GM12878 (cell line): ENCODE measurements around the gene MGLL. TPM values are rescaled to one million over a fixed set of nuclear protein-coding genes. Genes with fewer than 3 reads are reported as not detected.

Source experiments
- ATAC-seq: fragments of 200-7000 bp; cut with Tn5 transposase; 3 replicates; pipeline ENCODE4 v1.9.1; 2020; ENCODE audit warnings: mild to moderate bottlenecking, moderate library complexity
- BruUV-seq: library from RNA; stranded (reverse); fragments of 400-500 nt; replicated peaks from 2 replicates; lab custom pipeline; 2021; lab: Mats Ljungman, UMichigan
- CTCF ChIA-PET: fragments of 300-600 bp; sonication (Branson Sonifier 250); formaldehyde crosslinking; extraction: SDS; loops from one replicate; lab custom pipeline; 2021; ENCODE audit warnings: inconsistent platforms; lab: Yijun Ruan, JAX
- POLR2A ChIA-PET: fragments of 350-600 bp; formaldehyde crosslinking; extraction: SDS; loops from one replicate; lab custom pipeline; 2021; ENCODE audit warnings: inconsistent platforms; lab: Charles Lee
- RAD21 ChIA-PET: fragments of 300-600 bp; sonication (Branson Sonifier 250); formaldehyde crosslinking; loops from one replicate; lab custom pipeline; 2023; ENCODE audit warnings: antibody characterized with exemption; ENCODE audit not compliant: unreplicated experiment; lab: Charles Lee
- SMC1A ChIA-PET: fragments of 300-600 bp; sonication (Branson Sonifier 250); formaldehyde crosslinking; loops from one replicate; lab custom pipeline; 2023; ENCODE audit not compliant: unreplicated experiment, uncharacterized antibody; lab: Charles Lee
- DNase-seq: peaks from one replicate; pipeline ENCODE4 v3.0.0-alpha.2; 2011; ENCODE audit warnings: low read depth, low spot score
- FAIRE-seq: peaks from 3 replicates; lab custom pipeline; 2011; peaks lifted over from hg19 to GRCh38; lab: Jason Lieb, UNC
- H2AFZ ChIP-seq: 2 replicates; pipeline ENCODE4 v1.6.0; 2011; ENCODE audit warnings: low read depth, low read length, control low read depth; ENCODE audit not compliant: control insufficient read depth
- H3K27ac ChIP-seq: 2 replicates; pipeline ENCODE4 v1.5.1; 2011; ENCODE audit warnings: control low read depth; ENCODE audit not compliant: control insufficient read depth, insufficient read depth
- H3K27me3 ChIP-seq, 2 experiments: replicated peaks in 1 of 2; 2 replicates each; pipeline versions ENCODE4 v1.6.0 to v1.6.1; 2011; ENCODE audit warnings: low read length in 1 of 2; ENCODE audit not compliant: control insufficient read depth in 2 of 2, insufficient read depth in 2 of 2
- H3K36me3 ChIP-seq, 2 experiments: 2 replicates each; pipeline ENCODE4 v1.5.1; 2011; ENCODE audit warnings: low read length in 1 of 2; ENCODE audit not compliant: control insufficient read depth in 2 of 2, insufficient read depth in 2 of 2
- H3K4me1 ChIP-seq: 2 replicates; pipeline ENCODE4 v1.6.1; 2011; ENCODE audit warnings: mild to moderate bottlenecking, low read length, moderate library complexity, mixed read lengths; ENCODE audit not compliant: control insufficient read depth, insufficient read depth
- H3K4me2 ChIP-seq: 2 replicates; pipeline ENCODE4 v1.6.0; 2011; ENCODE audit warnings: control low read depth; ENCODE audit not compliant: control insufficient read depth, insufficient read depth
- H3K4me3 ChIP-seq: fragments of 200-600 bp; sonication (generic); 2 replicates; pipeline ENCODE4 v1.5.1; 2016
- H3K79me2 ChIP-seq: 2 replicates; pipeline ENCODE4 v1.6.0; 2011; ENCODE audit warnings: low read length; ENCODE audit not compliant: control insufficient read depth, insufficient read depth
- H3K9ac ChIP-seq: 2 replicates; pipeline ENCODE4 v1.8.0; 2011; ENCODE audit warnings: low read length, control low read depth, mixed read lengths; ENCODE audit not compliant: control insufficient read depth, insufficient read depth
- H3K9me3 ChIP-seq: replicated peaks from 3 replicates; pipeline ENCODE4 v1.5.1; 2011; ENCODE audit warnings: mild to moderate bottlenecking, low read length; ENCODE audit not compliant: control insufficient read depth, insufficient read depth
- H4K20me1 ChIP-seq: 2 replicates; pipeline ENCODE4 v1.6.0; 2011; ENCODE audit not compliant: control insufficient read depth, insufficient read depth
- ASH2L ChIP-seq: fragments of 300-600, 200-600 bp; sonication (generic); IDR thresholded peaks from 2 replicates; pipeline ENCODE4 v1.6.1; 2017; ENCODE audit warnings: low read depth, mild to moderate bottlenecking, borderline replicate concordance
- CHD2 ChIP-seq: IDR thresholded peaks from 2 replicates; pipeline ENCODE4 v1.6.1; 2011; ENCODE audit warnings: low read depth, low read length, improper control_type of control experiment, borderline replicate concordance
- DPF2 ChIP-seq: fragments of 450-650 bp; IDR thresholded peaks from 2 replicates; pipeline ENCODE4 v1.6.1; 2017; ENCODE audit warnings: mild to moderate bottlenecking
- GATAD2B ChIP-seq: fragments of 450-650 bp; conservative IDR thresholded peaks from 2 replicates; pipeline ENCODE4 v1.6.1; 2017; ENCODE audit warnings: low read depth, mild to moderate bottlenecking, moderate library complexity
- KAT2A ChIP-seq: conservative IDR thresholded peaks from 2 replicates; pipeline ENCODE4 v1.6.1; 2011; ENCODE audit warnings: low read depth, low read length; ENCODE audit not compliant: control insufficient read depth
- MEF2A ChIP-seq: IDR thresholded peaks from 2 replicates; pipeline ENCODE4 v1.6.1; 2011; ENCODE audit warnings: low read depth, mild to moderate bottlenecking, low read length, moderate library complexity; ENCODE audit not compliant: insufficient read depth
- MTA2 ChIP-seq: fragments of 450-650 bp; IDR thresholded peaks from 2 replicates; pipeline ENCODE4 v1.6.1; 2016; ENCODE audit warnings: low read depth, mild to moderate bottlenecking, moderate library complexity
- MTA3 ChIP-seq: IDR thresholded peaks from 2 replicates; pipeline ENCODE4 v1.6.1; 2012; ENCODE audit warnings: low read length, inconsistent platforms, borderline replicate concordance
- MYC ChIP-seq: IDR thresholded peaks from 2 replicates; pipeline ENCODE4 v1.6.1; 2011; ENCODE audit warnings: mild to moderate bottlenecking, low read length, moderate library complexity, inconsistent platforms; ENCODE audit not compliant: insufficient read depth, insufficient replicate concordance, insufficient read length, severe bottlenecking
- NFIC ChIP-seq: IDR thresholded peaks from 2 replicates; pipeline ENCODE4 v1.6.1; 2012; ENCODE audit warnings: low read depth, mild to moderate bottlenecking, inconsistent platforms, low read length, moderate library complexity
- NR2C1 ChIP-seq: fragments of 450-650 bp; IDR thresholded peaks from 2 replicates; pipeline ENCODE4 v1.6.1; 2017; ENCODE audit warnings: antibody characterized with exemption, mild to moderate bottlenecking, moderate library complexity
- PAX8 ChIP-seq: fragments of 450-650 bp; IDR thresholded peaks from 2 replicates; pipeline ENCODE4 v1.6.1; 2017; ENCODE audit warnings: mild to moderate bottlenecking, moderate library complexity
- POLR2AphosphoS2 ChIP-seq: IDR thresholded peaks from 2 replicates; pipeline ENCODE4 v1.6.1; 2011; ENCODE audit warnings: low read depth, mild to moderate bottlenecking, low read length, improper control_type of control experiment, moderate library complexity
- POLR2AphosphoS5 ChIP-seq: IDR thresholded peaks from 2 replicates; pipeline ENCODE4 v1.6.1; 2011; ENCODE audit warnings: mild to moderate bottlenecking, low read length, inconsistent platforms
- SMC3 ChIP-seq: IDR thresholded peaks from 2 replicates; pipeline ENCODE4 v1.6.1; 2011; ENCODE audit warnings: low read length, improper control_type of control experiment, borderline replicate concordance
- SRF ChIP-seq, 2 experiments: IDR thresholded peaks; 2 replicates each; pipeline ENCODE4 v1.6.1; 2011; ENCODE audit warnings: low read depth in 2 of 2, low read length in 2 of 2, mild to moderate bottlenecking in 1 of 2, moderate library complexity in 1 of 2
- STAT3 ChIP-seq: IDR thresholded peaks from 2 replicates; pipeline ENCODE4 v1.6.1; 2011; ENCODE audit warnings: low read depth, low read length, improper control_type of control experiment
- SUZ12 ChIP-seq: fragments of 200-600 bp; sonication (generic); IDR thresholded peaks from one replicate; pipeline ENCODE4 v1.6.1; 2018; ENCODE audit warnings: antibody characterized with exemption, mild to moderate bottlenecking; ENCODE audit not compliant: unreplicated experiment
- ZBED1 ChIP-seq: IDR thresholded peaks from 2 replicates; pipeline ENCODE4 v1.6.1; 2016; ENCODE audit warnings: borderline replicate concordance
- whole genome bisulfite sequencing: methylation state at CpG from one replicate; pipeline ENCODE4 v1.1.6; 2016; ENCODE audit warnings: low lambda C conversion rate; ENCODE audit not compliant: insufficient replicate concordance, insufficient coverage; ENCODE audit errors: missing lambda C conversion rate; 5-methylcytosine and 5-hydroxymethylcytosine counted together
- in situ Hi-C: fragments of 300-500 bp; cut with MboI; formaldehyde crosslinking; loops from 9 replicates; pipeline ENCODE4 v1.14.3; 2018; ENCODE audit warnings: mixed read lengths
- intact Hi-C: fragments of 100-400 bp; cut with micrococcal nuclease; formaldehyde crosslinking; loops from one replicate; pipeline ENCODE4 v1.14.2; 2022; ENCODE audit not compliant: unreplicated experiment
- polyA plus RNA-seq, 11 experiments: library from polyadenylated mRNA; depleted of rRNA in 4 of 11; unstranded in 6 of 11; stranded (reverse) in 5 of 11; fragments of >200 nt; fragmentation: Nextera tagmentation in 4 of 11; fragmentation: Illumina TruSeq in 1 of 11; extraction: Ambion mirVana in 4 of 11; extraction: Trizol in 1 of 11; gene quantifications; 1 replicate in 1 of 11; 2 replicates in 10 of 11; pipeline versions ENCODE4 v1.2.1 to v1.2.3, GENCODE V29; 2011 to 2016; ENCODE audit warnings: inconsistent platforms in 2 of 11, missing spikeins in 2 of 11, low read depth in 1 of 11
- total RNA-seq, 4 experiments: library from RNA; depleted of rRNA in 3 of 4; stranded (reverse); fragments of >200 nt in 3 of 4; fragmentation: Illumina TruSeq in 1 of 4; extraction: Trizol in 1 of 4; gene quantifications; 2 replicates each; pipeline versions ENCODE4 v1.2.1 to v1.2.3, GENCODE V29; 2013 to 2021
- TF ChIP-seq, protein P1 (sequence below): IDR thresholded peaks from 2 replicates; pipeline ENCODE4 v1.6.1; 2011; ENCODE audit warnings: low read depth, mild to moderate bottlenecking, low read length, moderate library complexity, borderline replicate concordance; ENCODE audit errors: extremely low read depth
- TF ChIP-seq, protein P2 (sequence below): fragments of 450-650 bp; IDR thresholded peaks from 2 replicates; pipeline ENCODE4 v1.6.1; 2017; ENCODE audit warnings: antibody characterized with exemption, mild to moderate bottlenecking, moderate library complexity

The MGLL gene
- total and polyA plus RNA-seq, 10 of the 15 experiments (the other 5 are each of a cell fraction or from before 2014, with no cell fraction given): 44.9 to 177 (median 72.9) TPM

DNA sequence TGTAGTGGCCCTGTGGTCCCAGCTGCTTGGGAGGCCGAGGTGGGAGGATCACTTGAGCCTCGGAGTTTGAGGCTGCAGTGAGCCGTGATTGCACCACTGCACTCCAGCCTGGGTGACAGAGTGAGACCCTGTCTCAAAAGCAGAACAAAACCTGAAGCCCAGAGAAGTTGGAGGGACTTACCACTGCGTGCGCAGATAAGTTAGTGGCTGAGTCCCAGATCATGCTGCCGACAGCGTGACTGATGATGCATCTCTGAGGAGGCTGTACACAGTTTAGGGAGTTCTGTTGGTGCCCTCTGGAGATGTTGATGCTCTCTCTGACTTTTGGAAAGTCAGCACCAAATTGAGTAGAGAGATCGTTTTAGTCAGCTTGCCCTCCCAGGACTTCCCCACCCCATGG lies 165.4 kb downstream of the MGLL start (continued):
- TF ChIP-seq GATAD2B (no peak), SRF (IDR thresholded peaks at IDR 0.05; ENCODE audit: low read depth in 2 of 2, low read length in 2 of 2) (no peak), STAT3 (no peak), KAT2A (no peak), NFIC (no peak), CHD2 (no peak), MEF2A (no peak), MTA3 (no peak), POLR2AphosphoS2 (no peak)

DNA sequence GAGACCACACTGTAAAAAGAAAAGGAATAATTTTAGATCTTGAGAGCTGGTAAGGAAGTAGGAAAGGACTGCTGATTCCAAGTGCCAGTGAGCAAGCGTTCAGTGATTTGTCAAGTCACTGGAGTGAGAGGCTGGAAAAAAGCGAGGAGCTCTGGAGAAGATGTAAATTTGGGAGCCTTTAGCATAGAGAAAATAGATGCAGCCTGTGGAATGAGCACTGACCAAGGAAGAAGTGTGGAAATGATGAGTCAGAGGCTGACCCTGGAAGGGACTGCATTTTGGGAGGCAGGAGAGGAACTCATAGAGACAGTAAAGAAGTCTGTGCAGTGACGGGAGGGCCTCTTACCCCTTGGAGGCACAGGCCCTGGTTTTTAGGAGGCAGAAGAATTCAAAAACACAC lies 166.7 kb downstream of the MGLL start:
- DNase-seq (no peak), ATAC-seq (no peak), FAIRE-seq (no peak)
- SMC1A ChIA-PET: interaction anchor here (1.2 kb wide), 1 partner anchor 304 kb away, joined by 3 read pairs; no protein-coding TSS in a partner anchor
- 63% methylated on average over 3 of the region's 3 CpGs for WGBS
- CTCF ChIA-PET: interaction anchor here (0.7 to 1.2 kb wide), 5 partner anchors 81 to 318 kb away, joined by 3 to 5 read pairs (median 4); no protein-coding TSS in a partner anchor
- Histone ChIP-seq H3K79me2 (no peaks in the 10 kb centered on the region), H3K4me2 (no peak overlapping the region), H3K27ac (no peak overlapping the region), H4K20me1 (no peaks in the 10 kb centered on the region), H2AFZ (no peak overlapping the region), H3K4me1 (peaks cover 6% of the 10 kb centered on the region; the same call in 1 of the 2 replicates), H3K36me3 (no peaks in the 10 kb centered on the region), H3K9me3 (no peaks in the 10 kb centered on the region), H3K4me3 (no peak overlapping the region), H3K9ac (no peak overlapping the region), H3K27me3 (no peaks in the 10 kb centered on the region)
- POLR2A ChIA-PET: no interaction called here
- no TSS peak for BruUV-seq
- in situ Hi-C loops: no loop called here
- RAD21 ChIA-PET: interaction anchor here (1.1 to 1.5 kb wide), 3 partner anchors 304 to 315 kb away, joined by 3 to 4 read pairs (median 3); no protein-coding TSS in a partner anchor
- intact Hi-C loops: no loop called here
- no peak for TF ChIP-seq NR2C1
- no peak for TF ChIP-seq MYC
- TF ChIP-seq ZBED1: no peak
- TF ChIP-seq, protein P1, sequence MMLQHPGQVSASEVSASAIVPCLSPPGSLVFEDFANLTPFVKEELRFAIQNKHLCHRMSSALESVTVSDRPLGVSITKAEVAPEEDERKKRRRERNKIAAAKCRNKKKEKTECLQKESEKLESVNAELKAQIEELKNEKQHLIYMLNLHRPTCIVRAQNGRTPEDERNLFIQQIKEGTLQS: no peak
- TF ChIP-seq ASH2L: no peak
- no peak for TF ChIP-seq SUZ12
- TF ChIP-seq SMC3: no peak
- no peak for TF ChIP-seq POLR2AphosphoS2
- TF ChIP-seq PAX8: no peak
- no peak for TF ChIP-seq MTA2
- TF ChIP-seq, protein P2, sequence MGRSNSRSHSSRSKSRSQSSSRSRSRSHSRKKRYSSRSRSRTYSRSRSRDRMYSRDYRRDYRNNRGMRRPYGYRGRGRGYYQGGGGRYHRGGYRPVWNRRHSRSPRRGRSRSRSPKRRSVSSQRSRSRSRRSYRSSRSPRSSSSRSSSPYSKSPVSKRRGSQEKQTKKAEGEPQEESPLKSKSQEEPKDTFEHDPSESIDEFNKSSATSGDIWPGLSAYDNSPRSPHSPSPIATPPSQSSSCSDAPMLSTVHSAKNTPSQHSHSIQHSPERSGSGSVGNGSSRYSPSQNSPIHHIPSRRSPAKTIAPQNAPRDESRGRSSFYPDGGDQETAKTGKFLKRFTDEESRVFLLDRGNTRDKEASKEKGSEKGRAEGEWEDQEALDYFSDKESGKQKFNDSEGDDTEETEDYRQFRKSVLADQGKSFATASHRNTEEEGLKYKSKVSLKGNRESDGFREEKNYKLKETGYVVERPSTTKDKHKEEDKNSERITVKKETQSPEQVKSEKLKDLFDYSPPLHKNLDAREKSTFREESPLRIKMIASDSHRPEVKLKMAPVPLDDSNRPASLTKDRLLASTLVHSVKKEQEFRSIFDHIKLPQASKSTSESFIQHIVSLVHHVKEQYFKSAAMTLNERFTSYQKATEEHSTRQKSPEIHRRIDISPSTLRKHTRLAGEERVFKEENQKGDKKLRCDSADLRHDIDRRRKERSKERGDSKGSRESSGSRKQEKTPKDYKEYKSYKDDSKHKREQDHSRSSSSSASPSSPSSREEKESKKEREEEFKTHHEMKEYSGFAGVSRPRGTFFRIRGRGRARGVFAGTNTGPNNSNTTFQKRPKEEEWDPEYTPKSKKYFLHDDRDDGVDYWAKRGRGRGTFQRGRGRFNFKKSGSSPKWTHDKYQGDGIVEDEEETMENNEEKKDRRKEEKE: no peak
- no peak for TF ChIP-seq DPF2
- no peak for TF ChIP-seq POLR2AphosphoS5
